IMR-90 (cell line): ENCODE measurements around the gene DDC. TPM values are rescaled to one million over a fixed set of nuclear protein-coding genes. Genes with fewer than 3 reads are reported as not detected.

ENCODE experiments used
- ATAC-seq: fragments of 200-7000 bp; cut with Tn5 transposase; 2 replicates; pipeline ENCODE4 v1.9.1; 2020; ENCODE audit warnings: low read depth, mild to moderate bottlenecking, moderate library complexity
- BruUV-seq: library from RNA; stranded (reverse); fragments of 400-500 nt; replicated peaks from 2 replicates; lab custom pipeline; 2021; lab: Mats Ljungman, UMichigan
- CTCF ChIA-PET: fragments of 300-600 bp; formaldehyde crosslinking; extraction: SDS; loops from one replicate; lab custom pipeline; 2021; ENCODE audit warnings: antibody characterized with exemption; lab: Yijun Ruan, JAX
- POLR2A ChIA-PET: fragments of 300-600 bp; sonication (Branson Sonifier 250); formaldehyde crosslinking; loops from one replicate; lab custom pipeline; 2022; ENCODE audit warnings: antibody characterized with exemption; ENCODE audit not compliant: unreplicated experiment; lab: Charles Lee
- DNase-seq: peaks from one replicate; pipeline ENCODE4 v3.0.0; 2013
- H2AFZ ChIP-seq: replicated peaks from 2 replicates; pipeline ENCODE3; 2013; ENCODE audit warnings: low read length, mild to moderate bottlenecking; ENCODE audit not compliant: poor library complexity
- H2AK5ac ChIP-seq: 2 replicates; pipeline ENCODE4 v1.6.1; 2013; ENCODE audit warnings: low read depth, low read length, inconsistent platforms
- H2AK9ac ChIP-seq: replicated peaks from 2 replicates; pipeline ENCODE3; 2013; ENCODE audit warnings: mild to moderate bottlenecking, low read depth, low read length, moderate library complexity; ENCODE audit not compliant: poor library complexity
- H2BK120ac ChIP-seq: 2 replicates; pipeline ENCODE4 v1.6.1; 2013; ENCODE audit warnings: low read depth, low read length, inconsistent platforms
- H2BK15ac ChIP-seq: 3 replicates; pipeline ENCODE4 v1.6.1; 2013; ENCODE audit warnings: low read depth, low read length, inconsistent platforms
- H2BK20ac ChIP-seq: 2 replicates; pipeline ENCODE4 v1.6.1; 2013; ENCODE audit warnings: low read depth, mild to moderate bottlenecking, inconsistent platforms, low read length, moderate library complexity
- H2BK5ac ChIP-seq: 2 replicates; pipeline ENCODE4 v1.6.1; 2013; ENCODE audit warnings: mild to moderate bottlenecking, low read depth, low read length, inconsistent platforms; ENCODE audit not compliant: poor library complexity, severe bottlenecking
- H3K14ac ChIP-seq: replicated peaks from 2 replicates; pipeline ENCODE4 v1.6.1; 2013; ENCODE audit warnings: low read depth, low read length, inconsistent platforms
- H3K18ac ChIP-seq: 2 replicates; pipeline ENCODE4 v1.6.1; 2013; ENCODE audit warnings: low read depth, low read length, control low read depth
- H3K23ac ChIP-seq: 2 replicates; pipeline ENCODE4 v1.6.1; 2013; ENCODE audit warnings: low read depth, low read length, inconsistent platforms
- H3K27ac ChIP-seq: 2 replicates; pipeline ENCODE4 v1.5.1; 2013; ENCODE audit warnings: mild to moderate bottlenecking, control low read depth, low read length; ENCODE audit not compliant: insufficient read depth
- H3K27me3 ChIP-seq: 2 replicates; pipeline ENCODE4 v1.6.1; 2013; ENCODE audit warnings: low read length; ENCODE audit not compliant: control insufficient read depth, insufficient read depth
- H3K36me3 ChIP-seq: 2 replicates; pipeline ENCODE4 v1.6.1; 2013; ENCODE audit warnings: low read length, mixed read lengths; ENCODE audit not compliant: control insufficient read depth, insufficient read depth
- H3K4ac ChIP-seq: 2 replicates; pipeline ENCODE4 v1.6.1; 2013; ENCODE audit warnings: low read depth, low read length, inconsistent platforms
- H3K4me1 ChIP-seq: 2 replicates; pipeline ENCODE4 v1.6.1; 2013; ENCODE audit warnings: low read length, mixed read lengths; ENCODE audit not compliant: control insufficient read depth, insufficient read depth
- H3K4me2 ChIP-seq: 2 replicates; pipeline ENCODE4 v1.6.1; 2013; ENCODE audit warnings: low read depth, mild to moderate bottlenecking, control low read depth, low read length, moderate library complexity
- H3K4me3 ChIP-seq: 2 replicates; pipeline ENCODE4 v1.5.1; 2013; ENCODE audit warnings: low read depth, mild to moderate bottlenecking, control low read depth, low read length, moderate library complexity; ENCODE audit not compliant: insufficient read depth
- H3K56ac ChIP-seq: 2 replicates; pipeline ENCODE4 v1.6.1; 2013; ENCODE audit warnings: low read length, inconsistent platforms; ENCODE audit not compliant: insufficient read depth; ENCODE audit errors: extremely low read depth
- H3K79me1 ChIP-seq, 2 experiments: 2 replicates each; pipeline ENCODE4 v1.6.1; 2013; ENCODE audit warnings: low read length in 2 of 2, inconsistent platforms in 1 of 2, low read depth in 1 of 2
- H3K9ac ChIP-seq: 2 replicates; pipeline ENCODE4 v1.6.1; 2013; ENCODE audit warnings: low read depth, low read length, control low read depth
- H3K9me1 ChIP-seq: 2 replicates; pipeline ENCODE4 v1.6.1; 2013; ENCODE audit warnings: low read length, inconsistent platforms; ENCODE audit not compliant: insufficient read depth
- H3K9me3 ChIP-seq: 2 replicates; pipeline ENCODE4 v1.6.1; 2013; ENCODE audit warnings: low read length; ENCODE audit not compliant: control insufficient read depth, insufficient read depth
- H4K20me1 ChIP-seq: 2 replicates; pipeline ENCODE4 v1.6.1; 2013; ENCODE audit warnings: low read length, inconsistent platforms; ENCODE audit not compliant: insufficient read depth
- H4K5ac ChIP-seq: 2 replicates; pipeline ENCODE4 v1.6.1; 2013; ENCODE audit warnings: mild to moderate bottlenecking, low read depth, low read length, control low read depth
- H4K8ac ChIP-seq, 2 experiments: 2 replicates each; pipeline ENCODE4 v1.6.1; 2013; ENCODE audit warnings: low read depth in 2 of 2, low read length in 2 of 2, control low read depth in 1 of 2, inconsistent platforms in 1 of 2
- H4K91ac ChIP-seq: 2 replicates; pipeline ENCODE4 v1.6.1; 2013; ENCODE audit warnings: low read depth, low read length, inconsistent platforms; ENCODE audit not compliant: insufficient read depth
- MXI1 ChIP-seq: IDR thresholded peaks from 2 replicates; pipeline ENCODE4 v1.6.1; 2012; ENCODE audit warnings: low read depth, mild to moderate bottlenecking, low read length, moderate library complexity, borderline replicate concordance
- NFE2L2 ChIP-seq: fragments of 150-350 bp; IDR thresholded peaks from 2 replicates; pipeline ENCODE4 v1.6.1; 2016; ENCODE audit warnings: low read depth, mild to moderate bottlenecking, low read length
- POLR2A ChIP-seq: IDR thresholded peaks from 2 replicates; pipeline ENCODE4 v1.6.1; 2012; ENCODE audit warnings: mild to moderate bottlenecking, low read depth, low read length
- RCOR1 ChIP-seq: IDR thresholded peaks from 2 replicates; pipeline ENCODE4 v1.6.1; 2012; ENCODE audit warnings: mild to moderate bottlenecking, low read length, improper control_type of control experiment; ENCODE audit not compliant: insufficient replicate concordance
- WGBS, 2 experiments: methylation state at CpG; one replicate each; pipeline versions ENCODE4 v1.1.5 to v1.1.7; 2013; ENCODE audit warnings: missing lambda C conversion rate in 2 of 2; ENCODE audit not compliant: insufficient read length in 1 of 2; ENCODE audit errors: extremely low coverage in 2 of 2; 5-methylcytosine and 5-hydroxymethylcytosine counted together
- dilution Hi-C: fragments of 300-500 bp; cut with HindIII; formaldehyde crosslinking; loops from one replicate; pipeline ENCODE4 v1.14.3; 2018; ENCODE audit warnings: low sequenced_read_pairs; ENCODE audit not compliant: unreplicated experiment
- in situ Hi-C: fragments of 300-500 bp; cut with MboI; formaldehyde crosslinking; loops from 3 replicates; pipeline ENCODE4 v1.14.3; 2019; ENCODE audit warnings: low sequenced_read_pairs, inconsistent platforms, mixed read lengths
- intact Hi-C: fragments of 100-400 bp; cut with micrococcal nuclease; formaldehyde crosslinking; loops from 2 replicates; pipeline ENCODE4 v1.10.0; 2022
- polyA plus RNA-seq, 3 experiments: library from polyadenylated mRNA; depleted of rRNA; stranded (reverse); fragments of >200 nt; gene quantifications; 2 replicates each; pipeline ENCODE4 v1.2.3, GENCODE V29; 2012; ENCODE audit warnings: low replicate concordance in 1 of 3
- total RNA-seq: library from RNA; depleted of rRNA; stranded (reverse); fragments of >200 nt; gene quantifications from 2 replicates; pipeline ENCODE4 v1.2.3, GENCODE V29; 2012
- TF ChIP-seq, protein P1 (sequence below): fragments of 150-350 bp; IDR thresholded peaks from 2 replicates; pipeline ENCODE4 v1.6.1; 2016; ENCODE audit warnings: low read depth, mild to moderate bottlenecking, low read length, moderate library complexity, borderline replicate concordance

Gene DDC
- total and polyA plus RNA-seq, 2 of the 4 experiments (the other 2 are of a cell fraction), result not detected

DNA sequence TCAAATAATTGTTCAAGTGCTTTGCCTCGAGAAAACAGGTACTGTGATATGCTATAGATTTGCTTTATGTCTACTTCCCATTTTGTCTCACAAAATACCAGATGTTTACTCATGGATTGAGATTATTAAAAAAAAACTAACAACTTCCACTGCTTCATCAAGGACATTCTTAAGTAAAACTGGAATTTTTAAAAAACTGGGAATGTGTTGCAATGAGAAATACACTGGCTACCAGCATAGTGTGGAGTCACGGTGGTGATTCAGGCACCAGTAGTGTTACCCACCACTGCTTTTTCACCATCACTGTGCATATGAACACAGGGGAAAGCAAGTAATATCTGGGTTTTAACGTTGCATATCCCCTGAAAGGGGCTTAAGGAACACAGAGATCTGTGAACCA is 136.3 kb downstream of the DDC start:
- H3K9me1 ChIP-seq, result peaks cover 2% of the 10 kb centered on the region; the same call in 1 of the 2 replicates
- no peak overlapping the region for H3K4ac ChIP-seq
- POLR2A ChIA-PET, result no interaction called here
- H2AFZ ChIP-seq, result no peak overlapping the region
- no peak overlapping the region for H3K27ac ChIP-seq
- H2BK20ac ChIP-seq, result no peak overlapping the region
- BruUV-seq, result no TSS peak
- in situ Hi-C loops, result no loop called here
- no peak overlapping the region for H3K4me2 ChIP-seq
- no peak overlapping the region for H2AK5ac ChIP-seq
- no peaks in the 10 kb centered on the region for H3K9me3 ChIP-seq
- intact Hi-C loops, result no loop called here
- no peak overlapping the region for H4K8ac ChIP-seq
- TF ChIP-seq, protein P1, sequence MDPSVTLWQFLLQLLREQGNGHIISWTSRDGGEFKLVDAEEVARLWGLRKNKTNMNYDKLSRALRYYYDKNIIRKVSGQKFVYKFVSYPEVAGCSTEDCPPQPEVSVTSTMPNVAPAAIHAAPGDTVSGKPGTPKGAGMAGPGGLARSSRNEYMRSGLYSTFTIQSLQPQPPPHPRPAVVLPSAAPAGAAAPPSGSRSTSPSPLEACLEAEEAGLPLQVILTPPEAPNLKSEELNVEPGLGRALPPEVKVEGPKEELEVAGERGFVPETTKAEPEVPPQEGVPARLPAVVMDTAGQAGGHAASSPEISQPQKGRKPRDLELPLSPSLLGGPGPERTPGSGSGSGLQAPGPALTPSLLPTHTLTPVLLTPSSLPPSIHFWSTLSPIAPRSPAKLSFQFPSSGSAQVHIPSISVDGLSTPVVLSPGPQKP, result no peak
- no peak for TF ChIP-seq MXI1
- TF ChIP-seq RCOR1, result no peak
- no peak for TF ChIP-seq POLR2A
- TF ChIP-seq NFE2L2, result no peak
- no peak overlapping the region for H2BK15ac ChIP-seq
- no peak overlapping the region for H2BK5ac ChIP-seq
- no peaks in the 10 kb centered on the region for H3K36me3 ChIP-seq
- H3K56ac ChIP-seq, result no peak overlapping the region
- no peaks in the 10 kb centered on the region for H4K20me1 ChIP-seq
- H2AK9ac ChIP-seq, result no peak overlapping the region
- no peaks in the 10 kb centered on the region for H3K27me3 ChIP-seq
- no peaks in the 10 kb centered on the region for H3K4me1 ChIP-seq
- dilution Hi-C loops, result no loop called here
- no peak for DNase-seq
- no peak overlapping the region for H3K23ac ChIP-seq
- WGBS, 2 experiments, result no CpG with 5 or more reads among the region's 3 CpGs
- H3K14ac ChIP-seq, result no peak overlapping the region
- CTCF ChIA-PET, result no interaction called here
- H2BK120ac ChIP-seq, result no peak overlapping the region
- no peak overlapping the region for H3K4me3 ChIP-seq
- no peak overlapping the region for H3K18ac ChIP-seq
- no peak overlapping the region for H4K91ac ChIP-seq
- no peak overlapping the region for H4K5ac ChIP-seq
- no peaks in the 10 kb centered on the region for H3K79me1 ChIP-seq
- no peak for ATAC-seq
- H3K9ac ChIP-seq, result no peak overlapping the region
